Left colon (tissue), 2 donors: ENCODE measurements around the gene OTUB1. TPM values are rescaled to one million over a fixed set of nuclear protein-coding genes. Genes with fewer than 3 reads are reported as not detected.

Experiments
- ATAC-seq: fragments of 200-7000 bp; cut with Tn5 transposase; one replicate; pipeline ENCODE4 v1.9.1; 2020; ENCODE audit warnings: mild to moderate bottlenecking, moderate library complexity
- DNase-seq, 2 donors: peaks; one replicate each; pipeline ENCODE4 v3.0.0-alpha.2; 2020
- intact Hi-C, 2 donors: fragments of 100-400 bp; cut with DNase I in 1 of 2; cut with micrococcal nuclease in 1 of 2; formaldehyde crosslinking; loops; one replicate each; pipeline versions ENCODE4 v1.11.2 to v1.14.0; 2022; cut with DNase I, micrococcal nuclease
- total RNA-seq, 2 donors: library from RNA; stranded (reverse); fragmentation: NEBNext Ultra II Directional; extraction: Animal tissue kit (Norgen Biotek cat#: 25700); gene quantifications; one replicate each; pipeline ENCODE4 v1.2.1, GENCODE V29; 2021
- donor health status: DM: no; HTN: no; CAD: no.
- donor health status: DM: yes; HTN: yes; CAD: no.

OTUB1 gene
- total RNA-seq, 2 donors from 2014 or later = 67.7 to 79.7 TPM

- no peak for ATAC-seq
- intact Hi-C loops = no loop called here
- no peak for DNase-seq
Observed at GRCh38 chr11:64015935-64016845, 30.0 kb downstream of the OTUB1 start.

- ATAC-seq = no peak
- DNase-seq = no peak
- intact Hi-C loops = no loop called here
Observed at GRCh38 chr11:64017945-64018224, 31.6 kb downstream of the OTUB1 start.

DNA sequence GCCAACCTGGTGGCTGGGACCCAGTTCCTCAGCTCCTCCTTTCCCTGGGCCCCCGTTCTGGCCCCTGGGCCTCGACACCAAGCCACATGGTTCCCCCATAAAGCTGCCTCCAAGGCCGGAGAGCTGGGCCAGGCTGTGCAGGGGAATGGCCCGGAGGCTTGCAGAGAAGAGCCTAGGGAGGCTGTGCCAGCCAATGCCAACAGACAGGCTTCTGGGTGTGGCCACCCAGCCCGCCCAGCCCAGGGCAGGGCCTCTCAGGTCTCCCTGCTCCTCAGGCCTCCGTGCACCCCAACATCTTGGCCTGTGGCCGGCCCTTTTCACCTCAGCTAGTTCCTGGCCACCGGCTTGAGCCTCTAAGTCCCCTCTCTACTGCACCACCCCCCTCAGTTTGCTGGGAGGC is 32.1 kb downstream of the OTUB1 start:
- intact Hi-C loops = no loop called here
- ATAC-seq = peak; percentile 90
- no peak for DNase-seq

DNA sequence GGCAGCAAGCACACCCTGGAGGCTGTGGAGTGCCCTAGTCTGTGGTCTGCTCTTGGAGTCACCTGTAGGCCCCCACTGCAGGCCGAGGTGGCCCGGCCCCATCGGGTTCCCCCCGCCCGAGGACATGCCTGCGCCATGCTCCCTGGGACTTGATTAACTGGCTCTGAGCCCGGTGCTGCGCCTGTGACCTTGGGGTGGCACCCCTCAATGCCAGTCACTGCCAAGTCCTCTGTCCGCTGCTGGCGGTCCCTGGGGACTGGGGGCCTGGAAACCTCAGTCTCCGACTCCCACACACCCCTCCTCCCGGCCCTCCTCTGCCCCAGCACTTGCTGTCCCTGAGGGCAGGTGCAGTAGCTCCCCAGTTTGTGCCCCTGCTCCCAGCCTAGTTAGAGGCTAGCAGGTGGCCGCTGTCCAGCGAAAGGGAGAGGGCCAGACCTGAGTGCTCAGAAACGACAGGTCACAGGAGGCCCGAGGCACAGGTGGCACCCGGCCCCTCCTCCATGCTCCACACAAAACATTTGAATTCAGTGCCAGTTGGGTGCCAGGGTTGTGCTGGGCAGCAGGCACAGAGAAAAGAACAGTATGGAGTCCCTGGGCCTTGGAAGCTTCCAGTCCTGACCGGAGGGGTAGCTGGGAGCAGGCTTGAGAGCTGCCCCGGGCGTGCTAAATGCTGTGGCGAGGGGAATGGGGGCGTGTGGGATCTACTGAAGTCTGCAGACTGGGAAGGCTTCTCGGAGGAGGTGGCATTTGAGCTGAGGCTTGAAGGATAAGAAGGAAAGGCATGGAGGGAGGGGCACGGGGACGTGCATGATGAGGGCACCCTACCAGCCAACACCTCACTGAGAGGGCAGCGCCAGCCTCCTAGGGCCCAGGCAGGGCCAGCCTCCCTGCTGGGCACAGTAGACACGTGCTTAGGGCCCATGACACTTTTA is 33.1 kb downstream of the OTUB1 start:
- DNase-seq (no peak), ATAC-seq (no peak)
- intact Hi-C loops = no loop called here

DNA sequence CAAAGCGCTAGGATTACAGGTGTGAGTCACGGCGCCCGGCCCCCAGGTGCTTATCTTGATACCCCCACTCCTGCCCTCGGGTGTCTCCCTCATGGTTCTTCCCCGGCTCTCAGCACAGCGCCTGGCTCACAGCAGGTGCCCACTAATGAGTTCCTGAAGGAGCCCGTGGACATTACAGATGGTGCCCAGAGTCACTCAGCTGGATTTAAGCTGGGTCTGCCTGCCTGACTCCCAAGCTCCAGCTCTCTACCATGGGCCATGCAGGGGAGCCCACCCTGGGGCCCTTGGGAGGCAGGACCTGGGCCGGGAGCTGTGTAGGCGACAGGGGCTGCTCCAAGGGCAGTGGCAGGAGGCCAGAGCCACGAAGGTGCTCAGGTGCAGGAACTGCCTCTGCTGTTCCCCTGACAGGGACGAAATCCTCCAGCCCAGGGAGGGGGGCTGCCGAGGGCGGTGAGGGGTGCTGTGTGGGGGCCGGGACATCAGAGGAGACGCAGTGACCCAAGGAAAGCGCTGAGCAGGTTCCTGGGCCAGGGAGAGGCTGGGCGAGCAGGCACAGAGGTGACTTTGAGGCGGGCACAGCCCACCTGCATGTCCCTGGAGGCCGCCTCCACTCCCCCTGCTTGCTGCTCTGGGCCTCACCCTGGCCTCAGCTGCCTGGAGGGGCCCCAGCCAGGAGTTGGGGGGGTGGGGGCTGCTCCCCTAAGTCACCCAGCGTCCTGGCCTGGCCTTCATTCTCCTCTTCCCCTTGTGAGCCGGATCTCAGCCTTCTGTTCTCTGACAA is 34.9 kb downstream of the OTUB1 start:
- intact Hi-C loops = no loop called here
- no peak for DNase-seq

DNA sequence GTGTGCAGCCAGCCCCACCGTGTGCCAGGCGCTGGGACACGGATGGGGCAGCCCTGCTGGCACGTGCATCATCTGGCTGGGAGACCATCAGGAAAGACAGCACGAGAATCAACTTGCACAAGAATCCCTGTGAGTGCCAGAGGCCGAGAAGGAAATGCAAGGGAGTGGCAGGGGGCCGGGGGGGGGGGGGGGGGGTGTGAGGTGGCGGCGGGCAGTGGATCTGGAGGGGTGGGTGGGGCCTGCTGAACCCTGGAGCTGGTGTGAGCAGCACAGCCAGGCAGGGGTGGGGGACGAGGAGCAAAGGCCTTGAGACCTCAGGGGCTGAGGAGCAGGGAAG is 35.5 kb downstream of the OTUB1 start:
- no peak for ATAC-seq
- no peak for DNase-seq
- intact Hi-C loops = no loop called here

More for the DNA sequence above, 34.9 kb downstream of the OTUB1 start:
- ATAC-seq = no peak

DNA sequence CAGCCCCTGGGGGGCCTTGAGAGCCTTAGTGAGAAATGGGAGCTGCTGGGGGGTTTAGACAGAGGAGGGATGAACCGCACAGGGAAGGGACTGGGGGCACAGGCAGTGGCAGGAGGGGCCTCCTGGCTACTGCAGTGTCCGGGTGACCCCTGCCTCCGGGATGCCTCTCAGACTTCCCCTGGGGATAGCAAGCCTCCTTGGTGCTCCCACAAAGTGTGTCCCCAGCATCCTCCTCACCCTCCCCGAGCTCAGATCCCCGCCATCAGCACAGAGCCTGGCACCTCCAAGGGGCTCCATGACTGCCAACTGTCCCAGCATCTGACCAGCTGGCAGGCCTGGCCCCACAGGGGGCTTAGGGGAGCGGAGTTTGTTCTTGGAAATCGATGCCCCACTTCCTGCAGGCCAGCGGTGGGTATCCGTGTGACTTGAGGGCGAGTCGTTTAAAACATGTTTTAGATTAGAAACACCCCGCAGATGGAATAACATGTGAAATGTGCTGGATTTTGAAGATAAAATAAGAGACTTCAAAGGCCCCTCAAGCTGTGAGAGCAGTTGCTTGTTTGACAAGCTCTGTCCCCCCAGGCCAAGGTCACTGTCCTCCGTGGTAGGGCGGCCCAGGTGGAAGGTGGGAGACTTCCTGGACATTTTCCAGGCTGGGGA is 36.0 kb downstream of the OTUB1 start:
- ATAC-seq (no peak), DNase-seq (no peak)
- intact Hi-C loops = no loop called here

GRCh38 chr11:64023712-64024710 is 37.8 kb downstream of the OTUB1 start:
- ATAC-seq = no peak
- DNase-seq = no peak
- intact Hi-C loops = no loop called here

- intact Hi-C loops = no loop called here
- ATAC-seq = no peak
- no peak for DNase-seq
Observed at GRCh38 chr11:64025205-64025604, 39.0 kb downstream of the OTUB1 start.

DNA sequence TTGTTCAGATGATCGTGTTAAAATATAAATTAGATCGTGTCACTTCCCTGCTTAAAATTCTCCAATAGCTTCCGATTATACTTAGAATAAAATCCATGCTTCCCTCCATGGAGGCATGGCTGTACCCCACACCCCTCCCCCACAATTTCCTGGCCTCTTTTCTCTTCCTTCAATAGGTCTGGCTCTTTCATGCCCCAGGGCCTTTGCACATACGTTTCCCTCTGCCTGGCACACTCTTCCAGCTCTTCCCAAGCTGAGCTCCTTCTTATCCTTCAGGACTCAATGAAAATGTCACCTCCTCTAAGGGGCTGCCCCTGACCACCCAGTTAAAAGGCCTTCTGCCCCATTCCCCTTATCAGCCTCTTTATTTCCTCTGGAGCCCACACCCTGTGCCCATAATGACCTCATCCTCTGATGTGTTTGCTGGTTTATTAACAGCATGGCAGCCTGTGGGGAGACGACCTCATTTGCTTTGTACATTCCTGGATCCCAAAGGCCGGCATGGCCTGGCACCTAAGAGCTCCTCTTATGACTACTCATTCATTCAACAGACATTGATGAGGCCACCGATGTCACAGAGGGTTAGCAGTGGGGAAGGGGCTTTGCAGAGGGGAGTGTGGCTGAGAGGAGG is 40.5 kb downstream of the OTUB1 start:
- DNase-seq (no peak), ATAC-seq (no peak)
- intact Hi-C loops = no loop called here

DNA sequence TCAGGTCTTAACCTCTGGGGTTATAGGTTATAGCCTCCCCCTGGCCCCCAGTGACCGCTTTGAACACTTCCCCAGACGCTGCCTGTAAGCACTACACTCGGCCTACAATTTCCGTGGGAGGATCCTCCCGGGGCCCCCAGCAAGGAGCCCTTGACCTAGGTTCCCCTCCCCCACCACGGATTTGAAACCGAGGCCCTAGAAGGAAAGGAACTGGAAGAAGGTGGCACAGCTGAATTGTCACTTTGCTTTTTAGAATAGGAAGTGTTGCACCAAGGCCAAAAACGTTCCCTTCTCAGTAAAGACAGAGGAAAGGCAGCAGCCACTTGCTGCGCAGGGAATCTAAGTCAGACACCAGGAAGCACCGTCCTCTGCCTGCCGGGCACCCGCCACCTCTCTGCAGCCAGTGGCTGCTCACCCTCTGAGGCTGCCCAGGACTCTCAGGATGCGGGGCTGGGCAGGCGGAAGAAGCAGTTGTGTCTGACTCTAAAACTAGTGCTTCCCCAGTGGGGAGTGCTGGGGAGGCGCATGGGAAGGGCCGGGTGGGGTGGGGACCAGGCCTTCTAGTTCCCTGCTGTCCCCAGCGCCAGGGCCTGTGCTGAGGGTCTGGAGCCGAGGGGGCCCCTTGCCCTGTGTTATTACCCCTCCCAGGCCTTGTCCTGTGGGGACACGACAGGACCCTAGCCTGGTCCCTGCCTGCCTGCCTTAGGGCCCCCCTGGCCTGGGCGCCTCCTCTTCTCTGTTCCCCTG is 41.6 kb downstream of the OTUB1 start:
- no peak for DNase-seq
- intact Hi-C loops = no loop called here
- ATAC-seq = no peak

DNA sequence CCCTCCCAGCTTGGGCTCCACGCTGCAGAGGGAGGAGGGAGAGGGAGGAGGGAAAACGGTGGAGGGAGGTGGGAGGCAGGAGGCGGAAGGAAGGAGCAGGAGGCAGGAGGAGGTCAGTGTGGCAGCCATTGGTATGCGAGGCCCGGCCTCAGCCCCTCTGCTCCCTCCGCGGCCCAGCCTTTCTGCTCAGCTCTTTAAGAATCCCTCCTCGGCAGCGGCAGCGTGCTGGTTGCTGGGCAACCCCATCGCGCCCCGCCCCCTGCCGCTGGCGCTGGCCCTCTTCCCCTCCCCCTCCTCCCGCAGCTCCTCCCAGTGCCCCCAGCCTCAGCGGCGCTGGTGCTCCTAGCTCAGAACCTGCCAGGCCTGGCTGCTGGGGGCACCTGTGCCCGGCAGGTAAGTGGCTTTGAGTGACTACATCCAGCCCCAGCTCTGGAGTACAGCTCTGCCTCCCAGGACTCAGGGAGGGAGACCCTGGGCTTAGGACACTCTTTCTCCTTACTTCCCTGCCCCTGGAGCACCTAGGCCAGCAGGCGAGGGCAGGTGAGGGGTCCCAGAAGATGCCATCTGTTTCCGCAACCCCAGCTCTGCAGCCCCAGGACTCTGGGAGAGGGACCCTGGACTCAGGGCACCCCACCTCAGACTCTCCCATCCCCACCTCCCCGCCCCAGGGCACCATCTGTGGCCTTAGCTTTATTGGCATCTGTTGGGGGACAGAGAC is 42.3 kb downstream of the OTUB1 start:
- peak; percentile 24 for ATAC-seq
- no peak for DNase-seq
- intact Hi-C loops = no loop called here

DNA sequence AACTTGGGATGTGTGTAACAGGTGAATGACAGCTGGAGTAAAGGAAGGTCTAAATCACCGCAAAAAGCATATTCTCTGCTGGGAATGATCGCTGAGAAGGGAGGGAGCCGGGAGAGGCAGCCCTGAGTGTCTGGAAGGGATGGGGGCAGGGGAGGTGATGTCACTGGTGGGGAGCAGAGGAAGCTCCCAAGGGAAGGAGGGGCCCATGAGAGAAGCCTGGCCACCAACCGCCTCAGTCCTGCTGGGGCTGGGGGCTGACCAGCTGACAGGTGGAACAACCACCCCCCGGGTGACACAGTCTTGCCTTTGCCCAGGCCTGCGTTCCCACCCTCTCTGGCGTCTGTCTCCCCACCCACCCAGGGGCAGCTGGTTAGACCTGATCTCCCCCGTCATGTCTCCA is 43.5 kb downstream of the OTUB1 start:
- DNase-seq (no peak), ATAC-seq (no peak)
- intact Hi-C loops = no loop called here

DNA sequence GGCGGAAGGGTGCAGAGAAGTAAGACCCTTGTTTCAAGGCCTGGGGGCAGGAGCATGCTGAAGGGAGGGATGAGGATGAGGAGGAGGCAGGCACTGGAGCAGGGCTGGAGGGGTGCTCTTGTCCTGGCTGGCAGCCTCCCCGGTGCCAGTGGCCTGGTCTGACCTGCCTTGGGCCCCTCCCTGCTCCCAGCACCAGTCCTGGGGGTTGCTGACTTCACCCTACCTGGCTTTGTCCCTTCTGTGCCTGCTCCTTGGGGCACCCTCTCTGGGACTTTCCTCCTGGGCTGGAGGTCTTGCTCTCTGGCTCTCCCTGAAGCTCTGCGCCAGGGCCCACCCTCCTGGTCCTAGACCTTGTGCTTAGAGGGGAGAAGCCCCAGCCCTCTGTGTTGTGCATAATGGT is 44.8 kb downstream of the OTUB1 start:
- intact Hi-C loops = no loop called here
- DNase-seq = no peak
- no peak for ATAC-seq

GRCh38 chr11:64032050-64032449 is 45.8 kb downstream of the OTUB1 start:
- intact Hi-C loops = no loop called here
- ATAC-seq (no peak), DNase-seq (no peak)

DNA sequence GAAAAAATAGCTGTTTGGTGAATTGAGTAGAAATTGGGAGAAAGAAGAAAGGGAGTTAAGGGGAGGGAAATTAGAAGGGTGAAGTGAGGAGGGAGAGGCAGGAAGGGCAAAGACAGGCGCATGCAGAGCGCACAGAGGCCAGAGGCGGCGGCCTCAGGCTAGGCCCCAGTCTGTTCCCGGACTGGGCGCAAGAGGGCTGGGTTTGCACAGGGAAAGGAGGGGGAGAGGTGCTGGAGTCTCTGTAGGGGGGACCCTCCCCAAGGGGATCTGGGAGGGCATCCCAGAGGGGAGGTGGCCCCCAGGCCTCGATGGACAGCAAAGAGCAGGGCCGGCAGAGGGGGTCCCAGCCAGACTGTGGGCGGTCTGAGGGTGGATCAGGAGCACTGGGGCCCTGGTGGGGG is 48.2 kb downstream of the OTUB1 start:
- intact Hi-C loops = no loop called here
- ATAC-seq (no peak), DNase-seq (no peak)
